GM19328 (cell line): Measurements from ENCODE around the gene ZDHHC14.
"Not testable (repeated sequence)": the region's sequence is repeated elsewhere in the genome, so short reads cannot be mapped to it uniquely, and the experiment has no call there.

Experiments used
- ATAC-seq: cut with Tn5 transposase; IDR thresholded peaks from one replicate; pipeline ENCODE4 v1.9.1; 2021; ENCODE audit warnings: mild to moderate bottlenecking, moderate library complexity; ENCODE audit not compliant: unreplicated experiment

Gene ZDHHC14

DNA sequence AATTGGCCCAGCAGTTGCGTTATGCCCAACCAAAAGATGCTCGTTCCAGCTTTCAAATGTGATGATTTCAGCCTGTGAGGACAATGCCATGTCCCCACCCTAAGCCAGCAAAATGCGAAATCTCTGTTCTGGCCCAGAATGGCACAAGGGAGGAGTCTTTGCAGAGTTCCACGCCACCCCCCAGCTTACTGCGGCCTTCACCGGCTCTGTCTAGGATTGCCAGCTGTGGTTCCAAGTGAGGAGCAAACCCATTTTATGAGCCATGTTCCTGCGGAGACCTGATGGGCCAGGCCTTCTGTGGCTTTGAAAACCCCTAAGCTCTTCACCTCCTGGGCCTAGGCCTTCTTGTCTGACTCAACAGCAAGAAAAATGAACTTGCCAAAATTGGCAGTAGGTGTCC, 295.3 kb downstream of the ZDHHC14 start:
- no peak for ATAC-seq

DNA sequence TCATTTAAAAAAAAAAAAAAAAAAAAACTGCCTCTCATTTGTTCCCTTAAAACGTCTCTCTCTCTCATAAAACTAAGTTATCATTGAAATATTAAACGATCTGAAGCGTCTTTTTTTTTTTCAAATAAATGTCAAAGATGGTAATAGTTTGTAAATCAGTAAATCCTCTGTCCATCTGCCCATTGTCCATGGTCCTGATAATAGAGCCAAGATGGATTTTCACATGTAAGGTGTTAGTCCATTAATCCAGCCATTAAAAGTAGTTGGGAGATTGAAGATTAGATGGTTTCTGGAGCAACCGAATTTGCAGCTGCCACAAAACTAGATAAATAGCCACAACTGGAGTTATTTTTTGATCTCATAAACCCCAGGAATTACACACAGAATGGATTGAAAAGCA, 296.2 kb downstream of the ZDHHC14 start:
- no peak for ATAC-seq

DNA sequence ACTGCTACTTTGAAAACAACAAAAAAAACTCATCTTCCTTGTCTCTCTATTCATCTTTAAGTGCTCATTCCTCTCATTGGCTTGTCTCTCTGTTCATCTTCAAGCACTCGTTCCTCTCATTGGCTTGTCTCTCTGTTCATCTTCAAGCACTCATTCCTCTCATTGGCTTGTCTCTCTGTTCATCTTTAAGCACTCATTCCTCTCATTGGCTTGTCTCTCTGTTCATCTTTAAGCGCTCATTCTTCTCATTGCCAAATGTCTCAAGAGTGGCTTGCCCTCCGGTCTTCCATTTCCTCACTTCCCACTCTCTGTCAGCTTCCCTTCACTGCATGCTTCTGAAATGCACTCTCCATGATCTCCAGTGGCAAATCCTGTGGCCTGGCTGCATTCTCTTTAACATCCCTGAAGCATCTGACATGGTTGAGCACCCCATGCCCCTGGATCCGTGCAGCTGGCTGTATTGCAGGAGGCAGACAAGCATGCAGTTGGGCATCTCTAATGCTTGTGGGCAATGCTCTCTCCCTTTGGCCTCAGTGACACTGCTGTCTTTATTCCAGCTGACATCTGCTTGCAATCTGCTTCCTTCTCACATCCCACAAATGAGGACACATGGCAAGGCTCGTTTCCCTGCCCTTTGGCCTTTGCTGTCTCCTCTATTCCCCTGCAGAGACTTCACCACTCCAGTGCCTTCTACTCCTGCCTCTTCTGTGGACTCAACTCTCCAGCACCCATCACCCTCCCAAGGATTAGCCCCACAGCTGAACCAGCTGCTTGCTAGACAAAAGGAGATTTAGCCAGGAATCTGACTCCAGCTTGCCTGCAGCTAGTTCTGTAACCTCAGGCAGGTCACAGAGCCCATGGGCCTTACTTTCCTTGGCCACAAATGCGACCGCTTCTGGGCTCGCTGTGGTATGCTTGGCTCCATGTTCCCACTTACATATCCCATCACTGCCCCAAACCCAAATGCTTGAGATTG, 298.9 kb downstream of the ZDHHC14 start:
- ATAC-seq, result no peak

DNA sequence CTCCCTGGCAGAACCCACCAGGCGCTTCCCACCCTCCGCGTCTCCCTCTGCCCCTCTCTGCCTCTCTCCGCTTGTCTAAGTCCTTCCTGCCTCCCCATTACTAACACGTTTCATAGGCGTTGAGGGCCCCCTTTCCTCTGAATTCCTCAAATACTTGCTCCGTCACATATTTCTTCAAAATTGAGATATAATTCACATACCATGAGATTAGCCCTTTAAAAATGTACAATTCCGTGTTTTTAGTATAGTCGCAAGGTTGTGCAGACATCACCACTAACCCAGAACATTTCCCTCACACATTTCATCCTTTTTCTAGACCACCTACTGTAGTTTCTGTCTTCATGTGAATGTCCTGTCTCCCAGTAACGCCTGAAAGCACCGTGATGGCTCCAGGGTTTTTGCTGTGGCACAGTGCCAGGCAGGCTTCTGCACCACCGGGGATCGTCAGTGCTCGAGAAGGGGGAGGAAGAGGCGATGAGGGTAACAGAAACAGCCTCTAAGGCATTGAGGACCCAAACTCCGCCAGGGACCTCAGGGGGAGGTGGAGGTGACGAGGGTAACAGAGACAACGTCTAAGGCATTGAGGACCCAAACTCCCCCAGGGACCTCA, 300.2 kb downstream of the ZDHHC14 start:
- no peak for ATAC-seq

GRCh38 chr6:157682856-157683481, 302.0 kb downstream of the ZDHHC14 start:
- no peak for ATAC-seq

GRCh38 chr6:157683707-157684106, 302.7 kb downstream of the ZDHHC14 start:
- no peak for ATAC-seq

DNA sequence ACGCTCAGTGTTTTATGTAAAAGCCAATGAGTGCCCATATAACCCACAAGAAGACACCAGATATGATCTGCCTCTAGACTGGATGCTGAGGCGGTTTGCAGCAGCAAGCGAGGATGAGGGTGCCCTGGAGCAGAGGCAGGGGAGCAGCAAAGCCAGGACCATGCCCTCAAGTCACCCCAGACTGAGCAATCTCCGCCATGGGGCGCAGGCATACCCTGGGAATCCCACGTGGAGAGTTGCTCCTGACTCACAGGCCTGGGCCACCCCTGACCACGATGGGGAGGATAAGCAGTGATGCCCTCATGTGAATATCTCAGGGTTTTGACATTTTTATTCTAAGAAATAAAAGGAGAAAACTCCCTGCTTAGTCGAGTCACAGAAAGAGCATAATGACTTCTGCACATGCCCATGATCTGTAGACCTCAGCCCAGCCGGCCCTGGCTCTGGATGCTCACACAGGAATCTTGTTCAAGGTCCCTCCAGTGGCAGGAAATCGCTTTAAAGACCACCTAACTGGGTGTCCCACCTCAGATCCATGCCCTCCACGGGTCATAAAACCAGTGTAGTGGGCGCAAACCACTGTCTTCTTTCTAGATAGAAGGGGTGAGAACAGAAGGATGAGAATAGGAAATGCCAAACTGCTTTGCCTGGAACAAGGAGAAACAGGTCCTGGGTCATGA, 303.8 kb downstream of the ZDHHC14 start:
- ATAC-seq, result no peak

DNA sequence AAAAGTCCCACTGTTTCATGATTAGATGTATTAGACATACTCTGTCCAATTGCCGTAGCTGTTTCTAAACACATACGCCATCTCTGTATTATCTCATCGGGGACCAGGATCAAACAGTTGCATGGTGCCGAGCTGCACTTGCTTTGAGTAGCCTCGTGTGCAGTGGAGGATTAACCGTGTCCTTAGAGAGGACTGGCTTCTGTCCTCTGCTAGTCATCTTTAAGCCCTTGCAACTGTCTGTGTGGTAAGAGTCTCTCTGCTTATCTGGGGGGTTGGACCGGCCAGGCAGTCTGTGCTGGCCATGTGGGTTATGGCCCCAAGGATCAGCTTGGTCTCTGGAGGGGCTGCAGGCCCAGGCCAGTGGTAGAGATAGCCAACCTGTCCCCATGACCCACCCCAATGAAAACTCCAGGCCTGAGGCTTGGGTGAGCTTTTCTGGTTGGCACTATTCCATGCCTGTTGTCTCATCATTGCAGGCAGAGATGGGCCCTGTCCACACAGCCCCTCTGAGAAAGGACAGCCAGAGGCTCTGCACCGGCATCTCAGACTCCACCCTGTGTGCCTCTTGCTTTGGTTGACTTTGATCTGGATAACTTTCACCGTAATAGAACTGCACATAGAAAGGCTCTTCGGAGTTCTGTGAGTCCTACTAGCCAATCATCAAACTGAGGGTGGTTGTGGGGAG, 304.7 kb downstream of the ZDHHC14 start:
- ATAC-seq, result no peak

DNA sequence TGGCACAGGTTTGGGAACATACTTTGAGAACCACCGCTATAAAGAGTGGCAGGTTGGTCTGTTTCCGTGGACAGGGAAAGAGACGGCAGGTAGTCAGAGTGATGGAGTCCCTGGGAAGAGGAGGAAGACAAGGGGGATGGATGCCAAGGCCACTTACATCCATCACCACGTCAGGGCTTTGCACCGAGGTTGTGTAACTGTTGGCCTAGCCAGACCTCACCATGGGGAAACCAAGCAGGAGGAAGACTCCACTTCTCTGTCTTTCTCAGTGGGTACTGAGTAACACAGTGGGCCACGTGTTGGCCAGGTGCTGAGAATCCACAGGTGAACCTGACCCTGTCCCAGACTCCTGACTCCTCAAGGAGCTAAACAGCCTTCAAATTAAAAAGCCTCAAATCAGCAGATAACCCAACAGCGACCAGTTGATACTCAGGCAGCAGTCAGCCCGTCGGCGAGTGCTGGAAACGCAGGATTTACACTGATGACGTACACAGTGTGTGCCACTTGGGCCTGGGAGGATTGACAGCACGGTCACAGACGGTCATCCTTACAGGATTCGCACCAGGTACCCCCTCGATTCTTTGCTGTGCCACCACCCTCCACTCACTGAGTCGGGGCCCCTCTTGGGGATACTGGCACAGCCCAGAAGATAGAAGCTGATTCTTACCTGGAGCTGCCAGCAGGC, 307.4 kb downstream of the ZDHHC14 start:
- no peak for ATAC-seq

DNA sequence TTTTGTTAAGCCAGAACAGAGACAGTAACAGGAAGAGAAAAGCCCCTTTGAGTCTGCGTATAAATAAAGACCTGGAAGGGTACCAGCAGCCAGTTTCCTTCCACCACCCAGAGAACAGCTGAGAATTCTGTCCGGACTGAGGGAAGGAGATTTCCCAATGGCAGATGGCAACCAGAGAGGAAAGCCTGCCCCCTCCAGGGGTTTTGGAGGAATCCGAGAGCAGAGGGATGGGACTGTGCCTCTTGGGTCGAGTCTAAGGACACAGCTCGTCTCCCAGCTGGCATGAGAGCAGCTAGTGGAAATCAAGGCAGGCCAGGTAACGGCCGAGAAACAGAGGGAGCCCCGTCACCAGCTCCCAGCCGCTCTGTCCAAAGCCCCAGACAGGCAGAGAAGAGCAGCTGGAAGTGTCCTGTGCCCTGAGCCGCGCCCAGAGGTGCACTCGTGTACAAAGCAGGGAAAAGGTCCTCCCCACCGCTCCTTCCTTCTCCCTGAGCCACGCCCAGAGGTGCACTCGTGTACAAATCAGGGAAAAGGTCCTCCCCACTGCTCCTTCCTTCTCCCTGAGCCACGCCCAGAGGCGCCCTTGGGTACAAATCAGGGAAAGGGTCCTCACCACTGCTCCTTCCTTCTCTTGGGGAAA, 308.1 kb downstream of the ZDHHC14 start:
- no peak for ATAC-seq

- ATAC-seq, result no peak
Observed at GRCh38 chr6:157689875-157690274, 308.9 kb downstream of the ZDHHC14 start.

DNA sequence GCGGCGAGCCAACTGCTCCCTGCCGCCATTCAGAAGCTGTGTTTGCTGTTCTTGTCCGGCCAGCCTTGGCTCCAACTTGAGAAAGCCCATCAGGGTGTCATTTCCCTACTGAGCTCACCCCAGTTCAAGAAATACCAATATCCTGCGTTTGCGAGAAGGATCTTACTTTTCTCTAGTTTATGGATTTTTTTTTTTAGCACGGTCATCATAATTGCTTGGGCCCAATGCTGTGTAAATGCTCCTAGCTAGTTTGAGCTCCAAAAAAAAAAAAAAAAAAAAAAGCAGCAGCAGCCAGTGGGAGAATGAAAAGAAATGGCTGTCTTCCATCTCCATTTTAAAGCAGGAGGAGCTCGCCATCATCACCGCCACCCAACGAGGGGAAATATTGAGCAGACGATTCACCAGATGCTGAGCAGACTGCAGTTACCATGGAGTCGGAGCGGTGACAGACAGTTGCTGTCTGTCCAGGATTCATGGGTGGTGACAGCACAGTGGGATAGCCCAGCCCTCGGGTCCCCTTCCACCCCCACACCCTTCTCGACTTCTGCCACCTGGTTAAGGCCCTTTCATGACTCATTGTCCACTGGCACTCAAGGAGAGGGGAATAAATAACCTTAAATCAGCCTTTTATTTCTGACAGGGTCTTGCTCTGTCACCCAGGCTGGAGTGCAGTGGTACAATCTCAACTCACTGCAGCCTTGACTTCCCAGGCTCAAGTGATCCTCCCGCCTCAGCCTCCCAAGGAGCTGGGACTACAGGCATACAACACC, 309.6 kb downstream of the ZDHHC14 start:
- ATAC-seq, result no peak

DNA sequence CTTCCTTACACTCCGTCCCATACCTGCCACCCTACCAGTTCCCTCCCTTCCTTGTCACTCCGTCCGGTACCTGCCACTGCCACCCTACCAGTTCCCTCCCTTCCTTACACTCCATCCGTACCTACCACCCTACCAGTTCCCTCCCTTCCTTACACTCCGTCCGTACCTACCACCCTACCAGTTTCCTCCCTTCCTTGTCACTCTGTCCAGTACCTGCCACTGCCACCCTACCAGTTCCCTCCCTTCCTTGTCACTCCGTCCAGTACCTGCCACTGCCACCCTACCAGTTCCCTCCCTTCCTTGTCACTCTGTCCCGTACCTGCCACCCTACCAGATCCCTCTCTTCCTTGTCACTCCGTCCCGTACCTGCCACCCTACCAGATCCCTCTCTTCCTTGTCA, 310.6 kb downstream of the ZDHHC14 start:
- ATAC-seq, result not testable (repeated sequence)

DNA sequence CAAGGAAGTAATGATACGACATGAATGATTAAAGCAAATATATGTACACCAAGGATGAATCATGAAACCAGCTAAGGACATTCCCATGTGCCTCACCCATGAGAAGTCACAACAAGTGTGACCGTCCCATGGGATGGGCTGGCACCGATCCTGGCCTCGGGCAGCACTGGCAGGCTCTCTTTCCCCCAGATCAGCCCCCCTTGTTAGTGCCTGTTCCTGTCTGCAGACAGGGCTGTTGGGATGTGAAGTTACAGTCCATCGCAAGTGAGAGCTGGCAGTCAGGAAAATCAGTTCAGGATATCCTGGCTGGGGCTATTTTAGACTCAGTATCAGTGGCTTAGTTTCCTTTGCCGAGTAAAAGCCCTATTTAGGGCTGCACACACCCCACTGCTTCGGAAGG, 312.9 kb downstream of the ZDHHC14 start:
- ATAC-seq, result no peak

DNA sequence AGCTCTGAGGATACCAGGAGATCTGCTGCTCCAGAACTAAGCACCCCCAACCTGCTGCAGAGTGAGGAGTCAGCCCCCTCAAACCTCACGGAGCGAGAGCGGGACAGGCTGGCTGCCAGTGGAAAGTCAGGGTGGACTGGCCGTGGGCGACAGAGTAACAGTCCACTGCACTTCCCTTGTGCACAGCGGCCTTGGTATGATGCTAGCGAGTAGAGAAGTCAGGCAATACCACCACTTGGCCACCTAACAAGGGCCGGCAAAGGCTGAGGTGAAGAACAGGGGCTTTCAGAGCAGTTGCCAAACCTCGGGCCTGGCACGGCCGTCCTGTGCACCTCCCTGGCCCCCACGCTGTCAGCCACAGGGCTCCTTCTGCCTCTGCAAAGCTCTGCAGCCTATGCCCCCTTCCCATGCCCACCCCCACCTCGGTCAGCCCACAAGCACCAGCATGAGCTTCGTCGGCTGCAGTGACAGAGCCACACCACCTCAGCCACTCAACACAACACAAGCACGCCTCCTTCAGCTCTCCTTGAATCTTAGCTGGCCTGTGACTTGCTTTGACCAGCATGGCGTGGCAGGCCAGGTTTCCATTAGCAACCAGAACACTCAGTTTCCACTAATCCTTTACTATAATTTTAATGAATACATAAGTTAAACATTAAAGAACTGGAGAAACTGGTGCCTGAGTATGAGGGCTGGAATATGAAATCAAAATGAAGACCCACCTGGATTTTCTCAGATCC, 314.5 kb downstream of the ZDHHC14 start:
- no peak for ATAC-seq

- no peak for ATAC-seq
Observed at GRCh38 chr6:157699777-157700636, 319.0 kb downstream of the ZDHHC14 start.

DNA sequence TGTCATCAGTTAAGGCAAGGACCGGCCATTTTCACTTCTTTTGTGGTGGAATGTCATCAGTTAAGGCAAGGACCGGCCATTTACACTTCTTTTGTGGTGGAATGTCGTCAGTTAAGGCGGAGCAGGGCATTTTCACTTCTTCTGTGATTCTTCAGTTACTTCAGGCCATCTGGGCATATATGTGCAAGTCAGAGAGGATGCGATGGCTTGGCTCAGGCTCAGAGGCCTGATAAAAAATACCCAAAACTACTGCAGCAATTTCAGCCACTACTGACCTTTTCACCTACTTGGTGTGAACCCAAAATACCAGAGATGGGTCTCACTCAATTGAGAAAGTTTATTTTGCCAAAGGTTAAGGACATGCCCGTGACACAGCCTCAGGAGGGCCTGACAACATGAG, 325.4 kb downstream of the ZDHHC14 start:
- ATAC-seq, result not testable (repeated sequence)
